Central memory CD4-positive, alpha-beta T cell (primary cell): ENCODE data around the gene IQGAP2.
"Not testable (repeated sequence)": the region's sequence is repeated elsewhere in the genome, so short reads cannot be mapped to it uniquely, and the experiment has no call there.

Source experiments
- DNase-seq: peaks from one replicate; pipeline ENCODE4 v3.0.0; 2022

IQGAP2 gene

DNA sequence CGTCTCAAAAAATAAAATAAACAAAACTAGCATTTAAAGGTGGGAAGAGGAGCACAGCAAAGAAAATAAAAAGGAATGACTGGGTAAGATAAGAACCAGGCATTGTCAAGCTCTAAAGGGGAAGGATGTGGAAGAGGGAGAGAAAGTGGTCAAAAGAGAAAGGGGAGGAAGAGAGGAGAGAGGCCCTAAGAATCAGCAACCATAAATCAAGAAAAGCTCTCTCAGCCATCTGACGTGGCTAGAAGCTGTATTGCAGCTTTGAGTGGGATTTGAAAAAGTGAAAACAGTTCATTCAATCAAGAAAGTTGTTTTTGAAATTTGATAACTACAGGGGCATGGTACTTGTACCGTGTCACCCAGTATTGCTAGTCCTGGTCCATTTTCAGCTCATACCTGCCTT is 267.4 kb downstream of the IQGAP2 start:
- DNase-seq = no peak

- DNase-seq = no peak
These were observed 269.2 kb downstream of the IQGAP2 start for GRCh38 chr5:76672242-76672641.

DNA sequence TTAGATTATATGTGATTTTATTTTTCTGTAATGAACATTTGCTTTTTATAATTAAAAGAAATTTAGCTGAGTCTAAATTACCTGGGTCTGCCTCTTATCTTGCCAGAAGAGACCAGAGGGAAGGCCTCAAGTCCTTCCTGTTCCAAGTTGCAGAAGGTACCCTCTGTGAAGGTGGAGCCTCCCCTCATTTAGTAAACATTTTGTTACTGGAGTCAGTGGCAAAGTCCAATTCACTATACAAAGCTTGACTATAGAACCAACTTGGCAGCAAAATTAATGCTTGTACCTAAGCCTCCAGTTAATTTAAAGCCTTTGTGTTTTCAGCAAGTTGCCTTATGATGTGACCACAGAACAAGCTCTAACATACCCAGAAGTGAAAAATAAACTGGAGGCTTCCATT is 270.0 kb downstream of the IQGAP2 start:
- no peak for DNase-seq

DNA sequence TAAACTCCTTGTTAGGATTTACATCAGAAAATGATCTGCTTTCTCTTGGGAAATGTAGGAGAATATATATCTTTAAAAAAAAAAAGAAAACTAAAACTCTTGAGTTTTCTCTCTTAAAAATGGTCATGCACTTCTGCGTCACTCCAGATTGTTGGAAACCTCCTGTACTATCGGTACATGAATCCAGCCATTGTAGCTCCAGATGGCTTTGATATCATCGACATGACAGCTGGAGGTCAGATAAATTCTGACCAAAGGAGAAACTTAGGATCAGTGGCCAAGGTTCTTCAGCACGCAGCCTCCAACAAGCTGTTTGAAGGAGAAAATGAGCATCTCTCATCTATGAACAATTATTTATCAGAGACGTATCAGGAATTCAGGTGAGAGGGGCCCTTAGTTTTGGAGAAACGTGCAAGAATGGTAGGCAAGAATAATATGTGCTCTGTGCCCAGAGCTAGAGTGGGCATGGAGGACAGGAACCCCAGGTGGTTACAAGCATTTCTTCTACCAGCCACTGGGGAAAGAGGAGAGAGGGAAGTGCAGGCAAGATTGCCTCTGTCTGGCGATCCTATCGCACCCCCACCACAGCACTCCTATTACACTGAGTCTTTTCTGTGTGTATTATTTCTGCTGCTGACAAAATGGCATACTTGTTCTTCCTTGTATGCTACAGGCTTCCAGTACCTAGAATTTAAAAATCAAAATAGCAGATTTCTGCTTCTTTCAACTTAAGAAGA is 271.4 kb downstream of the IQGAP2 start:
- DNase-seq = no peak

DNA sequence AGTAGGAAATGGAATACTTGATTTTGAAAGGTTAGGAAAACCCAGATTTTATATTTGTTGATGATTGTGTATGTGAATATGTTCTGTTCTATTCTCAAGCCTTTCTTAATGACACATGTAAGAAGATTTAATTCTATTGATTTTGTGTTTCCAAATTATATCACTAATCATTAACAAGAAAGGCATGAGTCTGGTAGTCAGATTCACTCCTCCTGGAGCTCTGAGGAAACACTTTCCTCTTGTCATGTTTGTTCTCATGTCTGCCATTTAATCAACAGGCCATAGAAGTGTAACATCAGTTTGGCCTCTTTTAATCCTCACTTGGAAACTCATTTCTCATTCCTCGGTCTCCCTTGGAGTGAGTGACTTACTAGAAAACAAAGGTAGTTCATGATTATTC is 272.3 kb downstream of the IQGAP2 start:
- no peak for DNase-seq

GRCh38 chr5:76677849-76678472 is 274.9 kb downstream of the IQGAP2 start:
- no peak for DNase-seq

DNA sequence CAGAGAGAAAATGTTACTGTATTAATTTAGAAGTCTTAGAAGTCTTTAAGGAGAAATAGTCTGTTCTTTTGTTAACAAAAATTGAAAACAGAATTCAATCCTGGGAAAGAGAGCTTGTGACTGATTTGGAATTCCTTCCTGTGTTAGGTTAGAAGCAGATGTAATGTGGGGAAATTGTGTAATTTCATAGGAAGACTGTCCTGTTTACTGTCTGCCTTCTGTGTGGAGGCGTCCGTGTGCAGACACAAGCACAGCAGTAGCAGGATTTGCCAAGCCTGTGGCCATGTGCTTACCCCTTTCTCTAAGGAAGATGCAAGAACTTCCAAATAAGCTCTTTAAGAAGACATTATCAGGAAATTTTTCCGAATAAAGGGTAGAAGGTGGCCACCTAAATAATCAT is 276.1 kb downstream of the IQGAP2 start:
- no peak for DNase-seq

DNA sequence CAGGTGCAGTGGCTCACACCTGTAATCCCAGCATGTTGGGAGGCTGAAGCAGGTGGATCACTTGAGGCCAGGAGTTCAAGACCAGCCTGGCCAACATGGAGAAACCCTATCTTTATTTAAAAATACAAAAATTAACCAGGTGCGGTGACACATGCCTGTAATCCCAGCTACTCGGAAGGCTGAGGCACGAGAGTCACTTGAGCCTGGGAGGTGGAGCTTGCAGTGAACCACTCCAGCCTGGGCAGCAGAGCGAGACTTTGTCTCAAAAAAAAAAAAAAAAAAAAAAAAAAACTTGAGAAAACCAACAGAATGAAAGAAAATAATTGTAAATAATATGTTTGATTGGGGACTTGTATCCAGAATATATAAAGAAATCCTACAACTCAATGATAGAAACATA is 277.7 kb downstream of the IQGAP2 start:
- DNase-seq = not testable (repeated sequence)

GRCh38 chr5:76681287-76681686 is 278.2 kb downstream of the IQGAP2 start:
- no peak for DNase-seq

DNA sequence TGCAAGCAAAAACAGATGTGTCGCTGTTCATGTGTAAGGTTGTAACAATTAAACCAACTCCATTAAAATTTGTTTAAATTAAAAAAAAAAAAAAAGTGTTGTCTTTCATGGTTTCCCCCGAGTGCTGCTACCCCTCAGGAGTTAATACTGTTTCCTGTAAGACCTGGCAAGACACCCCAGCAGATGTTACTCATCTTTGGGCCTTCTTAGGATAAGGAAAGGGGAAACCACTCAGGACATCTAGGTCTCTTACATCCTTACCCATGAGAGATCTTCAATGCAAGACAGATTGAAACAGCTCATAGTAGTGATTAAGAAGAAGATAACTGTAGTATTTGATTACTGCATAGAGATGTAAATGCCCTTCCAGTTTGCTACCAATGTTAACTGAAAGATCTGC is 279.3 kb downstream of the IQGAP2 start:
- no peak for DNase-seq

- DNase-seq = no peak
These were observed 281.0 kb downstream of the IQGAP2 start for GRCh38 chr5:76683816-76684731.

DNA sequence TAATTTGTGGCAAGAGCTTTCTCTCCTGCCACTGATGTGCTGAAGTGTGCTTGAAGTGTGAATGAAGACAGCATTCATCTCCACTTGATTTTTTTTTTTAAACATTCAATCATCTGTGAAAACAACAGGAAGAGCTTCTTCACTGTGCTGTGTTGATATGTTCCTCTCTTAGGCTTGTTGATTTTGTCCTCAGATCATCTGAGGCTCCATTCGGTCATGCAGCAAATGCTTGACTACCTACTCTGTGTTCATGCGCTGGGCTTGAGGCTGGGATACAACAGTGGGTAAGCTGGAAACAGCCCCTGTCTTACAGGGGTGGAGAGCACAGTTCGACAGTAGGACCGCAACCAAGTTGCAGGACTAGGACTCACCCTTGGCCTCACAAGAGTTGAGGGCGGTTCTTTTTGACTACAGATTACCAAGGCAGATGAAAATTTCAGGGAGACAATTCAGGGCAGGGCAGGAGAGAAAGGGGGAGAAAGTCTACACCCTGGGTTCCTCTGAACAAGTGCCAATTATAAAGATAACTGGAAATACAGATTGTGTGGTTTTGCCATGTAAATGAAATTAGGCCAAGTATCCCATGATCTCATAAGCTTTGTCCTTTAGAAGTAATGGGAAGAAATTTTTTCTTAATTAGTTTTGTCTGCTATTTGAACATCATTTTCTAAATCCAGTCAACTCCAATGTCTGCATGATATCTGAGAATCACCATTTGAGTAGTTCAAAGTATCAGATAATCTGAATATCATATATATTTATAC is 281.9 kb downstream of the IQGAP2 start:
- no peak for DNase-seq

- DNase-seq = no peak
These were observed 282.6 kb downstream of the IQGAP2 start for GRCh38 chr5:76685704-76686103.

GRCh38 chr5:76688212-76688611 is 285.1 kb downstream of the IQGAP2 start:
- DNase-seq = no peak

DNA sequence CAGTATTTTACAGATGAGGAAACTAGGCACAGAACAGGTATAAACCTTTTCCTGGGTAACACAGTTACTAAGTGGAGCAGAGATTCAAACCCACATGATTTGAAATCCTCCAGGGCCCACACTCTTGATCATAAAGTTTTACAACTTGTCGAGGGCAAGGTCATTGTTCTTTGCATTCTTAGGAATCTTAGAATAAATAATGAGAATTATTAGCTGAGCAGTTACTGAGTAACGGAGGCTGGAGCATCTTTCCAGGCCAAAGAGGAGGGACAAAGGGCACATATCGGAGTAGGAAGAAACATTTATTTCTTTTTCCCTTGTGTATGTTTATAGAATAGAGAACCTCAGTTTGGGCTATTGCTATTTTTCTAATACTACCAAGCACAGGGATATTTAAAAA is 285.8 kb downstream of the IQGAP2 start:
- DNase-seq = no peak

DNA sequence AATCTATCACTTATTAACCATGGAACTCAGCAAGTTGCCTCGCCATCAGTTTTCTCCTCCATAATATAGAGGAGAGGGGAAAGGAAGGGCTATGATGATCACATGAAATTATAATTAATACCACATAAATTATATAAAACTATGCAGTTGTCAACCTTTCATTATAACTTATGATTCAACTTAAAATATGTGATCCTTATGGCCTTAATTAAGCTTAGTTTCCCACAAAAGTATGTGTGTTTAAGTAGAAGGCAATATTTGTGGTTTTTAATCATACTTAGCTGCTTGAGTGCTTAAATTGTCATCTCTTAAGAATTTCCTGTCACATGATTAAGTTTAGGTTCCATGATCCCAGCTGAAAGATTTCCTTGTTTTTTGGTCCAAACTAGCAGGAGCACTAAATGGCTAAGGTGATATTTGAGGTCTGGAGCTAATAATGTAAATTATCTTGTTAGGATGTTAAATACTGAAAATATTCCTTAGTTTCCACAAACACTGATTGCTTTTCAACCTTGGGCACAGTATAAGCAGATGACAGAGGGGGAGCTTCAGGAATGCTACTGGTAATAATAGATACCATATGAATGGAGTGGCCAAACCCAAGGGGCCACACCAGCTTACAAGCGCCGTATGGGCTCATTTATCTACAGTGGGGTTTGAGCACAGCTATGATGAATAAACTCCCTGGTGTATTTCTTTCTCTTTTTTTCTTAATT is 286.4 kb downstream of the IQGAP2 start:
- DNase-seq = no peak

- no peak for DNase-seq
These were observed 287.1 kb downstream of the IQGAP2 start for GRCh38 chr5:76690037-76690679.

DNA sequence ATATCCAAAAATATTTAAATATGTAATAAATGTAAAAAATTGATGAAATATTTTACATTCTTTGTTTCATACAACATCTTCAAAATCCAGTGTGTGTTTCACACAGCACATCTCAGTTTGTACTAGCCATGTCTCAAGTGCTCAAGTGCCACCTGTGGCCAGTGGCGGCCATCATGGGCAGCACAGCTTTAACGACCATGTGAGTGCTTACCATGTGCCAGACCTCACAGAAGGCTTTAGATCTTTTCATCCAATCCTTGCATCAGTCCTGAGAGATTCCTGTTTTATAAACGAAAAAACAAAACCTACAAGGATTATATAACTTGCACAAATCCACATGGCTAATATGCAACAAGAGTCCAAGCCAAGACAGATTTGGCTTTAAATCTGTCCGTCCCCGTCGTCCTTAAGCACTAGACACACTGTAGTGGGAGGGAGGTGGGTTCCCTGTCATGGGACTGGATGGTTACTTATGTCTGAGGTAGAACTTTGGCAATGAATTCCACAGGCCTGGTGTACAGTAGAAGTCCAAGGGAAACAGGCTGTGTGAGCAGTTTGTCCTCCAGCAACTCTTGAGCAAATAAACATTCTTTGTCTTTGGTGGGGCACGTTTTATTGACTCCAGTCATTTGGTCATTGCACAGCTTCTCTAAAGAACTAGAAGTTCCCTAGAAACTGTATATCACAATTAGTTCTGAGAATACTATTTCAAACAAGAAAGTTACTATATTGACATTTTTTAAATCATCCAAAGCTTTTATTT is 287.8 kb downstream of the IQGAP2 start:
- DNase-seq = no peak

GRCh38 chr5:76691467-76692273 is 288.6 kb downstream of the IQGAP2 start:
- DNase-seq = no peak

GRCh38 chr5:76692274-76692540 is 289.1 kb downstream of the IQGAP2 start:
- no peak for DNase-seq
